Measurements from ENCODE around the gene RHPN2.

Gene RHPN2

DNA sequence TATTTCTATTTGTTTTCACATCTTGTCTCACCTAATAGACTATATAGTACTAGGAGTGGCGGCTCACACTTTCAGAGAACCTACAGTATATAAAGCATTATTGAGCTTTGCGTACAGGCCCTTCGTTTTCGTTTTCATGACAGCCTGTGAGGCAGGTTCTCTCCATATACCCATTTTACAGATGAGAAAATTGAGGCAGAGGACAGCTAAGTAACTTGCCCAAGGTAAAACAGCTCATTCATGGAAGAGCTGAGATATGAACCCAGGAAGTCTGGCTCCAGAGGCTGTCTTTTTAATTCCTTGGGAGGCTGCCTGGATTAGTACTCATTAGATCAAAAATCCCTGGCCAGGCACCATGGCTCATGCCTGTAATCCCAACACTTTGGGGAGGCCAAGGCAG lies 63.8 kb downstream of the RHPN2 start (continued):
- TF ChIP-seq, protein P1, sequence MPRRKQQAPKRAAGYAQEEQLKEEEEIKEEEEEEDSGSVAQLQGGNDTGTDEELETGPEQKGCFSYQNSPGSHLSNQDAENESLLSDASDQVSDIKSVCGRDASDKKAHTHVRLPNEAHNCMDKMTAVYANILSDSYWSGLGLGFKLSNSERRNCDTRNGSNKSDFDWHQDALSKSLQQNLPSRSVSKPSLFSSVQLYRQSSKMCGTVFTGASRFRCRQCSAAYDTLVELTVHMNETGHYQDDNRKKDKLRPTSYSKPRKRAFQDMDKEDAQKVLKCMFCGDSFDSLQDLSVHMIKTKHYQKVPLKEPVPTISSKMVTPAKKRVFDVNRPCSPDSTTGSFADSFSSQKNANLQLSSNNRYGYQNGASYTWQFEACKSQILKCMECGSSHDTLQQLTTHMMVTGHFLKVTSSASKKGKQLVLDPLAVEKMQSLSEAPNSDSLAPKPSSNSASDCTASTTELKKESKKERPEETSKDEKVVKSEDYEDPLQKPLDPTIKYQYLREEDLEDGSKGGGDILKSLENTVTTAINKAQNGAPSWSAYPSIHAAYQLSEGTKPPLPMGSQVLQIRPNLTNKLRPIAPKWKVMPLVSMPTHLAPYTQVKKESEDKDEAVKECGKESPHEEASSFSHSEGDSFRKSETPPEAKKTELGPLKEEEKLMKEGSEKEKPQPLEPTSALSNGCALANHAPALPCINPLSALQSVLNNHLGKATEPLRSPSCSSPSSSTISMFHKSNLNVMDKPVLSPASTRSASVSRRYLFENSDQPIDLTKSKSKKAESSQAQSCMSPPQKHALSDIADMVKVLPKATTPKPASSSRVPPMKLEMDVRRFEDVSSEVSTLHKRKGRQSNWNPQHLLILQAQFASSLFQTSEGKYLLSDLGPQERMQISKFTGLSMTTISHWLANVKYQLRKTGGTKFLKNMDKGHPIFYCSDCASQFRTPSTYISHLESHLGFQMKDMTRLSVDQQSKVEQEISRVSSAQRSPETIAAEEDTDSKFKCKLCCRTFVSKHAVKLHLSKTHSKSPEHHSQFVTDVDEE (CRISPR knock-in tag; IDR thresholded peaks at IDR 0.05), result no peak

DNA sequence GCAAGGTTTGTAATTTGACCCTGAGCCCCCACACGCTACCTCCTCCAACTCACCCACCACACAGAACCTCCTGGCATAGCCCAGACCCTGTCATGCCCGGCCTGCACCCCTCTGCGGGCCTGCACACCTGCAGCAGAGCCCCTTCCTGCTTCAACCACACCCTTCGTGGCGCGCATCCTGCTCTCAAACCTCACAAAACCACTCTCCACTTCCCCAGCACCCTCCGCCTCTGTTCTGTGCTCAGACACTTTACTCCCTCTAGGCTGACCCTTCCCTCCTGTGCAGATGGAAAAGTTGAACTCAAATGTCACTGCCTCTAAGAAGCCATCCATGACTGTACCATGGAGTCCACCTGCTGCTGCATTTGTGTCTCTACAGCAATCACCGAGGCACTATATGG lies 64.2 kb downstream of the RHPN2 start:
- TF ChIP-seq SNAI2 (CRISPR knock-in tag; IDR thresholded peaks at IDR 0.05), result no peak
- no peak for TF ChIP-seq ESRRG (CRISPR knock-in tag; IDR thresholded peaks at IDR 0.05)
- TF ChIP-seq TOX (CRISPR knock-in tag; IDR thresholded peaks at IDR 0.05; ENCODE audit: borderline replicate concordance), result no peak
- TF ChIP-seq, protein P2, sequence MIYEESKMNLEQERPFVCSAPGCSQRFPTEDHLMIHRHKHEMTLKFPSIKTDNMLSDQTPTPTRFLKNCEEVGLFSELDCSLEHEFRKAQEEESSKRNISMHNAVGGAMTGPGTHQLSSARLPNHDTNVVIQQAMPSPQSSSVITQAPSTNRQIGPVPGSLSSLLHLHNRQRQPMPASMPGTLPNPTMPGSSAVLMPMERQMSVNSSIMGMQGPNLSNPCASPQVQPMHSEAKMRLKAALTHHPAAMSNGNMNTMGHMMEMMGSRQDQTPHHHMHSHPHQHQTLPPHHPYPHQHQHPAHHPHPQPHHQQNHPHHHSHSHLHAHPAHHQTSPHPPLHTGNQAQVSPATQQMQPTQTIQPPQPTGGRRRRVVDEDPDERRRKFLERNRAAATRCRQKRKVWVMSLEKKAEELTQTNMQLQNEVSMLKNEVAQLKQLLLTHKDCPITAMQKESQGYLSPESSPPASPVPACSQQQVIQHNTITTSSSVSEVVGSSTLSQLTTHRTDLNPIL (CRISPR knock-in tag; IDR thresholded peaks at IDR 0.05; ENCODE audit: low read depth), result no peak
- TF ChIP-seq ZFP3 (CRISPR knock-in tag; IDR thresholded peaks at IDR 0.05), result no peak
- TF ChIP-seq, protein P3, sequence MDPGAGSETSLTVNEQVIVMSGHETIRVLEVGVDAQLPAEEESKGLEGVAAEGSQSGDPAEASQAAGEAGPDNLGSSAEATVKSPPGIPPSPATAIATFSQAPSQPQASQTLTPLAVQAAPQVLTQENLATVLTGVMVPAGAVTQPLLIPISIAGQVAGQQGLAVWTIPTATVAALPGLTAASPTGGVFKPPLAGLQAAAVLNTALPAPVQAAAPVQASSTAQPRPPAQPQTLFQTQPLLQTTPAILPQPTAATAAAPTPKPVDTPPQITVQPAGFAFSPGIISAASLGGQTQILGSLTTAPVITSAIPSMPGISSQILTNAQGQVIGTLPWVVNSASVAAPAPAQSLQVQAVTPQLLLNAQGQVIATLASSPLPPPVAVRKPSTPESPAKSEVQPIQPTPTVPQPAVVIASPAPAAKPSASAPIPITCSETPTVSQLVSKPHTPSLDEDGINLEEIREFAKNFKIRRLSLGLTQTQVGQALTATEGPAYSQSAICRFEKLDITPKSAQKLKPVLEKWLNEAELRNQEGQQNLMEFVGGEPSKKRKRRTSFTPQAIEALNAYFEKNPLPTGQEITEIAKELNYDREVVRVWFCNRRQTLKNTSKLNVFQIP (CRISPR knock-in tag; IDR thresholded peaks at IDR 0.05; ENCODE audit: borderline replicate concordance, low read depth), result no peak
- no peak for TF ChIP-seq OSR1 (CRISPR knock-in tag; IDR thresholded peaks at IDR 0.05)
- no peak for TF ChIP-seq ISL1 (CRISPR knock-in tag; IDR thresholded peaks at IDR 0.05)
- TF ChIP-seq, protein P1 (CRISPR knock-in tag; IDR thresholded peaks at IDR 0.05), result no peak
- TF ChIP-seq, protein P4, sequence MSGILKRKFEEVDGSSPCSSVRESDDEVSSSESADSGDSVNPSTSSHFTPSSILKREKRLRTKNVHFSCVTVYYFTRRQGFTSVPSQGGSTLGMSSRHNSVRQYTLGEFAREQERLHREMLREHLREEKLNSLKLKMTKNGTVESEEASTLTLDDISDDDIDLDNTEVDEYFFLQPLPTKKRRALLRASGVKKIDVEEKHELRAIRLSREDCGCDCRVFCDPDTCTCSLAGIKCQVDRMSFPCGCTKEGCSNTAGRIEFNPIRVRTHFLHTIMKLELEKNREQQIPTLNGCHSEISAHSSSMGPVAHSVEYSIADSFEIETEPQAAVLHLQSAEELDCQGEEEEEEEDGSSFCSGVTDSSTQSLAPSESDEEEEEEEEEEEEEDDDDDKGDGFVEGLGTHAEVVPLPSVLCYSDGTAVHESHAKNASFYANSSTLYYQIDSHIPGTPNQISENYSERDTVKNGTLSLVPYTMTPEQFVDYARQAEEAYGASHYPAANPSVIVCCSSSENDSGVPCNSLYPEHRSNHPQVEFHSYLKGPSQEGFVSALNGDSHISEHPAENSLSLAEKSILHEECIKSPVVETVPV (CRISPR knock-in tag; IDR thresholded peaks at IDR 0.05), result no peak
- no peak for TF ChIP-seq ZFP30 (CRISPR knock-in tag; IDR thresholded peaks at IDR 0.05)
- TF ChIP-seq, protein P5, sequence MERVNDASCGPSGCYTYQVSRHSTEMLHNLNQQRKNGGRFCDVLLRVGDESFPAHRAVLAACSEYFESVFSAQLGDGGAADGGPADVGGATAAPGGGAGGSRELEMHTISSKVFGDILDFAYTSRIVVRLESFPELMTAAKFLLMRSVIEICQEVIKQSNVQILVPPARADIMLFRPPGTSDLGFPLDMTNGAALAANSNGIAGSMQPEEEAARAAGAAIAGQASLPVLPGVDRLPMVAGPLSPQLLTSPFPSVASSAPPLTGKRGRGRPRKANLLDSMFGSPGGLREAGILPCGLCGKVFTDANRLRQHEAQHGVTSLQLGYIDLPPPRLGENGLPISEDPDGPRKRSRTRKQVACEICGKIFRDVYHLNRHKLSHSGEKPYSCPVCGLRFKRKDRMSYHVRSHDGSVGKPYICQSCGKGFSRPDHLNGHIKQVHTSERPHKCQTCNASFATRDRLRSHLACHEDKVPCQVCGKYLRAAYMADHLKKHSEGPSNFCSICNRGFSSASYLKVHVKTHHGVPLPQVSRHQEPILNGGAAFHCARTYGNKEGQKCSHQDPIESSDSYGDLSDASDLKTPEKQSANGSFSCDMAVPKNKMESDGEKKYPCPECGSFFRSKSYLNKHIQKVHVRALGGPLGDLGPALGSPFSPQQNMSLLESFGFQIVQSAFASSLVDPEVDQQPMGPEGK (CRISPR knock-in tag; IDR thresholded peaks at IDR 0.05; ENCODE audit: borderline replicate concordance), result no peak
- no peak for TF ChIP-seq ZNF8 (CRISPR knock-in tag; IDR thresholded peaks at IDR 0.05)
- no peak for TF ChIP-seq ARNTL (CRISPR knock-in tag; IDR thresholded peaks at IDR 0.05; ENCODE audit: borderline replicate concordance, low read depth)
- TF ChIP-seq RARB (CRISPR knock-in tag; IDR thresholded peaks at IDR 0.05), result no peak
- no peak for TF ChIP-seq GLIS3 (CRISPR knock-in tag; IDR thresholded peaks at IDR 0.05)
- no peak for ATAC-seq

DNA sequence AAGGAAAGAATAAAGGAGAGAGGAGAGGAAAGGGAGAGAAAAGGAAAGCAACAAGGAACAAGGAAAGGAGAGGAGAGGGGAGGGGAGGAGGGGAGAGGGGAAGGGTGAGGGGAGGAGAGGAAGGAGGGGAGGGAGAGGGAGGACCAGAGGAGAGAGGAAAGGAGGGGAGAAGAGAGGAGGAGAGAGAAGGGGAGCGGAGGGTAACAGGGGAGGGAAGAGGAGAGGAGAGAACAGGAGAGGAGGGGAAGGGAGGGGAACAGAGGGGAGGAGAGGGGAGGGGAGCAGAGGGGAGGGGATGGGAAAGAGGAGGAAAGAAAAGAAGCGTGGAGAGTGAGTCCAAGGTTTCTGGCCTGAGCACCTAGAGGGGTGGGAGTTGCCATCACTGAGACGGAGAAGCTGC lies 66.0 kb downstream of the RHPN2 start:
- ATAC-seq, result no peak
- TF ChIP-seq ZNF8 (CRISPR knock-in tag; IDR thresholded peaks at IDR 0.05) (no peak), ESRRG (CRISPR knock-in tag; IDR thresholded peaks at IDR 0.05) (no peak), ARNTL (CRISPR knock-in tag; IDR thresholded peaks at IDR 0.05; ENCODE audit: borderline replicate concordance, low read depth) (no peak), OSR1 (CRISPR knock-in tag; IDR thresholded peaks at IDR 0.05) (no peak), TOX (CRISPR knock-in tag; IDR thresholded peaks at IDR 0.05; ENCODE audit: borderline replicate concordance) (no peak), GLIS3 (CRISPR knock-in tag; IDR thresholded peaks at IDR 0.05) (no peak), TCF4 (CRISPR knock-in tag; IDR thresholded peaks at IDR 0.05; ENCODE audit: borderline replicate concordance) (no peak), PPARA (CRISPR knock-in tag; IDR thresholded peaks at IDR 0.05; ENCODE audit: borderline replicate concordance) (no peak)
- TF ChIP-seq, protein P5 (CRISPR knock-in tag; IDR thresholded peaks at IDR 0.05; ENCODE audit: borderline replicate concordance), result no peak
- TF ChIP-seq, protein P3 (CRISPR knock-in tag; IDR thresholded peaks at IDR 0.05; ENCODE audit: borderline replicate concordance, low read depth), result no peak

All from SK-N-SH treated with all-trans-retinoic acid at 6 μM for 48 hours (cell line).